ENCODE data around the gene UTP18. TPM values are rescaled to one million over a fixed set of nuclear protein-coding genes. Genes with fewer than 3 reads are reported as not detected.
"Not testable (repeated sequence)": the region's sequence is repeated elsewhere in the genome, so short reads cannot be mapped to it uniquely, and the experiment has no call there.

UTP18 gene
- total and polyA plus RNA-seq, 7 experiments from 2014 or later: 31.1 to 71.6 (median 46.2) TPM

DNA sequence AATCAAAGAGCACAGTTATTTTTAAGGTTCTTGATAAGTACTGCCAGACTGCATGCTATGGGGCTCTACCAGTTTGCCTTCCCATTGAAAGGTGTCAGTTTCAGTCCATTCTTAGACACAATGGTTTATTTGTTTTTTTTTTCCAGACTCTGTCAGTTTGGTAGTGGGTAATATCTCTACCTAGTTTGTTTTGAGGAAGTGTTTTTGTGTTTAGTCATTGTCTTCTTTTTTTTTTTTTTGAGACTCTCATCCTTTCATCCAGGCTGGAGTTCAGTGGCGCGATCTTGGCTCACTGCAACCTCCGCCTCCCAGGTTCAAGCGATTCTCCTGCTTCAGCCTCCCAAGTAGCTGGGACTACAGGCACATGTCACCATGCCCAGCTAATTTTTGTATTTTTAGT is 4.1 kb downstream of the UTP18 start:
- DNase-seq; POLR2A ChIA-PET; H3K27ac ChIP-seq (ENCODE audit: low read depth, low read length); H3K27me3 ChIP-seq (ENCODE audit: control insufficient read depth in 2 of 2, insufficient read depth in 2 of 2, low read length in 2 of 2); H3K9me3 Mint-ChIP-seq; H3K4me3 ChIP-seq (ENCODE audit: low read length); H3K27me3 Mint-ChIP-seq; ATAC-seq; H3K9me3 ChIP-seq (ENCODE audit: control insufficient read depth in 2 of 3, low read length in 3 of 3): not testable (repeated sequence)
- peak overlapping the region in 1 of 9 donors; percentile 41 for H3K27ac Mint-ChIP-seq
- Histone ChIP-seq H3K36me3 (ENCODE audit: control insufficient read depth in 2 of 3, insufficient read depth in 3 of 3, low read length in 3 of 3) (peaks cover 9 to 50% (median 21%) of the 10 kb centered on the region in 3 experiments), H3K4me1 (ENCODE audit: control insufficient read depth in 2 of 2, insufficient read depth in 2 of 2, low read length in 2 of 2) (peaks cover 9 to 18% of the 10 kb centered on the region in 2 donors)
- CTCF ChIA-PET: interaction anchor here (0.6 kb wide), 1 partner anchor 485 kb away, joined by 5 read pairs; no protein-coding TSS in a partner anchor
- H3K4me3 Mint-ChIP-seq: peak overlapping the region in 4 of 10 donors; percentile 17 to 48 (median 36)
- H3K4me1 Mint-ChIP-seq: peaks cover 23 to 64% (median 48%) of the 10 kb centered on the region in 7 donors
- intact Hi-C loops (cut with micrococcal nuclease): loop anchor here (5.0 to 10.0 kb wide), 3 partner anchors 163 to 1587 kb away; partner anchors contain the start of gene SPOP (in 1 of the 2)
- H3K36me3 Mint-ChIP-seq: peaks cover 21 to 56% (median 26%) of the 10 kb centered on the region in 5 donors

DNA sequence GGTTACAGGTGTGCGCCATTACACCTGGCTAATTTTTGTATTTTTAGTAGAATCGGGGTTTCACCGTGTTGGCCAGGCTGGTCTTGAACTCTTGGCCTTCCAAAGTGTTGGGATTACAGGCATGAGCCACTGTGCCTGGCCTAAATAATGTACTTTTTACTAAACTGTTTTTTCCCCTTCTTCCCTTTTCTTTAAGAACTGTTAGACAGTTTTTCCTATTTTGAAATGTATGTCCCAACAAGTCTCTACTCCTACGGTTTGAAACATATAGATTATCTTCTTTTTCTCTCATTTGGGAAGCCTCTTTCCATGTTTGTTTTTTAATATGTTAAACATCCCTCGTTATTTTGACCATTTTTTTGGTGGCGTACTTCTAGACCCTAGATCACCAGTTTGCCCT is 9.6 kb downstream of the UTP18 start:
- ATAC-seq: no peak
- CTCF ChIA-PET: no interaction called here
- Histone ChIP-seq H3K4me1 (ENCODE audit: control insufficient read depth in 2 of 2, insufficient read depth in 2 of 2, low read length in 2 of 2) (no peaks in the 10 kb centered on the region), H3K27me3 (ENCODE audit: control insufficient read depth in 2 of 2, insufficient read depth in 2 of 2, low read length in 2 of 2) (no peaks in the 10 kb centered on the region), H3K27ac (ENCODE audit: low read depth, low read length) (no peak overlapping the region), H3K9me3 (ENCODE audit: control insufficient read depth in 2 of 3, low read length in 3 of 3) (no peaks in the 10 kb centered on the region), H3K4me3 (ENCODE audit: low read length) (no peak overlapping the region), H3K36me3 (ENCODE audit: control insufficient read depth in 2 of 3, insufficient read depth in 3 of 3, low read length in 3 of 3) (peaks cover 18 to 78% (median 40%) of the 10 kb centered on the region in 3 experiments)
- H3K36me3 Mint-ChIP-seq: peaks cover 19 to 65% (median 46%) of the 10 kb centered on the region in 5 donors
- H3K27ac Mint-ChIP-seq: no peak overlapping the region
- H3K4me1 Mint-ChIP-seq: peaks cover 20 to 69% (median 60%) of the 10 kb centered on the region in 7 donors
- no peak for DNase-seq
- intact Hi-C loops (cut with micrococcal nuclease): loop anchor here in 1 of 2 donors (10.0 kb wide), 1 partner anchor 265 kb away; no protein-coding TSS in a partner anchor
- no peaks in the 10 kb centered on the region for H3K27me3 Mint-ChIP-seq
- peak overlapping the region in 1 of 10 donors; percentile 15 for H3K4me3 Mint-ChIP-seq
- no peaks in the 10 kb centered on the region for H3K9me3 Mint-ChIP-seq
- POLR2A ChIA-PET: no interaction called here

DNA sequence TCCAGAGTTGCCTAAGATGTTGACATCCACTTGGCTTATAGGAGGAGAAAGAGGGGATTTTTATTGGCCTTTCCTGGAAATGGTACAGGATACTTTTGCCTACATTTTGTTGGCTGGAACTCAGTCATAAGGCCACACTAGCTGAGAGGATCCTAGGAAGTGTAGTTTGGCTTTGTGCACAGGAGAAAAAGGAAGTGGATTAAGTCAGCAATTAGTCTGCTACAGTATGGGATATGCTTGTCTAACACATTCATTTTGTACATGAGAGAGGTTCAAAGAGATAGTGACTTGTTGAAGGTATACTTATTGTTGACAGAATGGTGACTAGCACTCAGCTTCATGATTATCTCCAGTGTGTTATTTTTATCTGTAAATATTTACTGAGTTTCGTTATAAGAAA is 10.3 kb downstream of the UTP18 start:
- H3K4me1 Mint-ChIP-seq: peaks cover 20 to 66% (median 56%) of the 10 kb centered on the region in 7 donors
- DNase-seq: no peak
- no peaks in the 10 kb centered on the region for H3K9me3 Mint-ChIP-seq
- Histone ChIP-seq H3K4me3 (ENCODE audit: low read length) (no peak overlapping the region), H3K4me1 (ENCODE audit: control insufficient read depth in 2 of 2, insufficient read depth in 2 of 2, low read length in 2 of 2) (no peaks in the 10 kb centered on the region), H3K9me3 (ENCODE audit: control insufficient read depth in 2 of 3, low read length in 3 of 3) (no peaks in the 10 kb centered on the region), H3K27ac (ENCODE audit: low read depth, low read length) (no peak overlapping the region), H3K27me3 (ENCODE audit: control insufficient read depth in 2 of 2, insufficient read depth in 2 of 2, low read length in 2 of 2) (no peaks in the 10 kb centered on the region), H3K36me3 (ENCODE audit: control insufficient read depth in 2 of 3, insufficient read depth in 3 of 3, low read length in 3 of 3) (peaks cover 18 to 83% (median 40%) of the 10 kb centered on the region in 3 experiments)
- peak overlapping the region in 2 of 9 donors; percentile 8 to 32 for H3K27ac Mint-ChIP-seq
- intact Hi-C loops (cut with micrococcal nuclease): no loop called here
- ATAC-seq: no peak
- ChIA-PET POLR2A (interaction anchor here (0.6 kb wide), 1 partner anchor 15 kb away, joined by 3 read pairs; no protein-coding TSS in a partner anchor), CTCF (no interaction called here)
- H3K27me3 Mint-ChIP-seq: no peaks in the 10 kb centered on the region
- H3K4me3 Mint-ChIP-seq: peak overlapping the region in 1 of 10 donors; percentile 15
- peaks cover 19 to 63% (median 45%) of the 10 kb centered on the region in 5 donors for H3K36me3 Mint-ChIP-seq

DNA sequence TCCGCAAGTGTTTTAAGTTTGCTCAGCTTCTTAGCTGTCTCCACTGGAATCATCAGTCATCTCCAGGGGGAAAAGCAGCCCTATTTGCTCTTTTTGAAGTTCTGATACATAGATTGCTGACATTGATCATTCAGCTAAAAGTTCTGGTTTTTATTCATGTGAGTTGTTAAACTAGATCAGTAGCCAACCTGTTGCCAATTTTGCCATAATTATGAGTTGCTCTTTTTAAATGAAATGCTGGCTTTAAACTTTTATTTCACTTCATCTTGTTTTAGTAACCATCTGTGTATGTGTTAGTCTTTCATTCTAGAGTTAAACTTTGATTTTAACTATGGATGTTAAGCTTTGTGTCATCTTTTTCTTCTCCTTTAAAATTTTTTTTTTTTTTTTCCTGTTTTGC is 12.5 kb downstream of the UTP18 start:
- Histone ChIP-seq H3K27me3 (ENCODE audit: control insufficient read depth in 2 of 2, insufficient read depth in 2 of 2, low read length in 2 of 2) (no peaks in the 10 kb centered on the region), H3K36me3 (ENCODE audit: control insufficient read depth in 2 of 3, insufficient read depth in 3 of 3, low read length in 3 of 3) (peaks cover 27 to 83% (median 43%) of the 10 kb centered on the region in 3 experiments), H3K27ac (ENCODE audit: low read depth, low read length) (no peak overlapping the region), H3K4me3 (ENCODE audit: low read length) (no peak overlapping the region), H3K4me1 (ENCODE audit: control insufficient read depth in 2 of 2, insufficient read depth in 2 of 2, low read length in 2 of 2) (no peaks in the 10 kb centered on the region), H3K9me3 (ENCODE audit: control insufficient read depth in 2 of 3, low read length in 3 of 3) (no peaks in the 10 kb centered on the region)
- no peak for DNase-seq
- POLR2A ChIA-PET: interaction anchor here (0.7 kb wide), 1 partner anchor 20 kb away, joined by 3 read pairs; no protein-coding TSS in a partner anchor
- Mint-ChIP-seq H3K4me1 (peaks cover 16 to 54% (median 41%) of the 10 kb centered on the region in 7 donors), H3K27ac (no peak overlapping the region), H3K36me3 (peaks cover 11 to 66% (median 44%) of the 10 kb centered on the region in 5 donors), H3K9me3 (no peaks in the 10 kb centered on the region), H3K27me3 (no peaks in the 10 kb centered on the region), H3K4me3 (no peak overlapping the region)
- CTCF ChIA-PET: interaction anchor here (0.9 kb wide), 1 partner anchor 26 kb away, joined by 4 read pairs; no protein-coding TSS in a partner anchor
- intact Hi-C loops (cut with micrococcal nuclease): no loop called here
- no peak for ATAC-seq

DNA sequence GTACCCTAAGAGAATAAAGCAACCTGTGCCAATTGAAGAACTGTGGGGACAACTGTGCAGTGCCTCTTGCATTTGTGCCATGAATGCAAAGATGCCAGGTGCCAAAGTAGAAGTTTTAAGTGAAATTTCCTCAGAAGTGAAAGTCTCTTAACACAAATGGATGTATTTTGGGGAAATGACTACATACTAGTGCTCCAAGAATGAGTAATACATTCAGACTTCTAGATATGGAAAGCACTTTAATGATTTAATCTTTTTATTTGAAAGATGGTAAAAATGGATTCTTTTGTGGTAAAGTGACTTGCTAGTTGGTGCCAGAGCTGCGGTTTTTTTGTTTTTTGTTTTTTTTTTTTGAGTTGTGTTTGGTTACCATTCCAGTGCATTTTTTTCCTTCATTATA is 15.0 kb downstream of the UTP18 start:
- no peak for ATAC-seq
- H3K4me1 ChIP-seq (ENCODE audit: control insufficient read depth in 2 of 2, insufficient read depth in 2 of 2, low read length in 2 of 2): no peaks in the 10 kb centered on the region
- H3K27me3 Mint-ChIP-seq: no peaks in the 10 kb centered on the region
- ChIA-PET POLR2A (interaction anchor here (0.6 kb wide), 1 partner anchor 14 kb away, joined by 3 read pairs; no protein-coding TSS in a partner anchor), CTCF (no interaction called here)
- H3K4me3 Mint-ChIP-seq: no peak overlapping the region
- peaks cover 38 to 86% (median 39%) of the 10 kb centered on the region in 3 experiments for H3K36me3 ChIP-seq (ENCODE audit: control insufficient read depth in 2 of 3, insufficient read depth in 3 of 3, low read length in 3 of 3)
- no peaks in the 10 kb centered on the region for H3K27me3 ChIP-seq (ENCODE audit: control insufficient read depth in 2 of 2, insufficient read depth in 2 of 2, low read length in 2 of 2)
- H3K4me1 Mint-ChIP-seq: peaks cover 11 to 39% (median 30%) of the 10 kb centered on the region in 7 donors
- no peaks in the 10 kb centered on the region for H3K9me3 Mint-ChIP-seq
- no peak overlapping the region for H3K27ac ChIP-seq (ENCODE audit: low read depth, low read length)
- H3K27ac Mint-ChIP-seq: no peak overlapping the region
- no peaks in the 10 kb centered on the region for H3K9me3 ChIP-seq (ENCODE audit: control insufficient read depth in 2 of 3, low read length in 3 of 3)
- peaks cover 15 to 64% (median 49%) of the 10 kb centered on the region in 5 donors for H3K36me3 Mint-ChIP-seq
- intact Hi-C loops (cut with micrococcal nuclease): no loop called here
- no peak for DNase-seq
- no peak overlapping the region for H3K4me3 ChIP-seq (ENCODE audit: low read length)

DNA sequence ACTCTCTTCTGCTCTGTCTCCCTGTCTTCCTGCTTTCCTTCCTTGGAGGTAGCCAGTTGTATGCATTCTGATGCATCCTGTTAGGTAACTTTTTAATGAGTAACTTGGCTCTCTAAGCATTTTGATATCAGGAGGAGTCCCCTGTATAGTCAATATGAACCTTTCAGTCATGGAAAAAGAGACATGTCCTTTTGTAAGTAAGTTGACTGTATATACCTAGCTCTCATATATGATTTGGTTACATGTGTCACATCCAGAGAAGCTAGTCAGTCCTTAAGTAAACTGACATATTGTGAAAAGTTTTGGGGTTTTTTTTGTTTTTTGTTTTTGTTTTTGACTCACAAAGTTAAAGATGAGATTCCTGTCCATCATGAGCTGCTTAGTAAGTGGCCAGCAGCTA is 18.8 kb downstream of the UTP18 start:
- intact Hi-C loops (cut with micrococcal nuclease): no loop called here
- H3K27me3 Mint-ChIP-seq: no peaks in the 10 kb centered on the region
- ChIA-PET CTCF (interaction anchor here (0.6 kb wide), 1 partner anchor 13 kb away, joined by 5 read pairs; no protein-coding TSS in a partner anchor), POLR2A (no interaction called here)
- H3K4me3 Mint-ChIP-seq: no peak overlapping the region
- peaks cover 0 to 17% (median 5%) of the 10 kb centered on the region in 7 donors for H3K4me1 Mint-ChIP-seq
- peaks cover 9 to 54% (median 35%) of the 10 kb centered on the region in 5 donors for H3K36me3 Mint-ChIP-seq
- Histone ChIP-seq H3K4me3 (ENCODE audit: low read length) (no peak overlapping the region), H3K4me1 (ENCODE audit: control insufficient read depth in 2 of 2, insufficient read depth in 2 of 2, low read length in 2 of 2) (no peaks in the 10 kb centered on the region), H3K36me3 (ENCODE audit: control insufficient read depth in 2 of 3, insufficient read depth in 3 of 3, low read length in 3 of 3) (peaks cover 33 to 79% (median 41%) of the 10 kb centered on the region in 3 experiments), H3K27me3 (ENCODE audit: control insufficient read depth in 2 of 2, insufficient read depth in 2 of 2, low read length in 2 of 2) (no peaks in the 10 kb centered on the region), H3K9me3 (ENCODE audit: control insufficient read depth in 2 of 3, low read length in 3 of 3) (no peaks in the 10 kb centered on the region), H3K27ac (ENCODE audit: low read depth, low read length) (no peak overlapping the region)
- no peak for ATAC-seq
- DNase-seq: no peak
- peak overlapping the region in 2 of 9 donors; percentile 19 to 65 for H3K27ac Mint-ChIP-seq
- no peaks in the 10 kb centered on the region for H3K9me3 Mint-ChIP-seq

Data from naive thymus-derived CD4-positive, alpha-beta T cell (primary cell).